Lung (tissue), 12 donors: ENCODE results near the gene CRACR2B. TPM values are rescaled to one million over a fixed set of nuclear protein-coding genes. Genes with fewer than 3 reads are reported as not detected.

Experiments
- ATAC-seq: fragments of 200-7000 bp; cut with Tn5 transposase; one replicate; pipeline ENCODE4 v1.9.1; 2020; ENCODE audit warnings: moderate number of reproducible peaks; ENCODE audit not compliant: insufficient read depth, low FRiP score
- DNase-seq, 3 donors: peaks; one replicate each; pipeline ENCODE4 v3.0.0-alpha.2; 2013 to 2017
- H3K27ac ChIP-seq, 2 donors: one replicate each; pipeline ENCODE4 v1.5.1; 2013; ENCODE audit warnings: mild to moderate bottlenecking in 2 of 2, moderate library complexity in 2 of 2, control low read depth in 1 of 2, inconsistent platforms in 1 of 2, low read depth in 1 of 2, low read length in 1 of 2
- H3K27me3 ChIP-seq, 3 donors: one replicate each; pipeline ENCODE4 v1.5.1; 2013; ENCODE audit warnings: low read length in 2 of 3; ENCODE audit not compliant: control insufficient read depth in 3 of 3, insufficient read depth in 3 of 3
- H3K36me3 ChIP-seq, 4 donors: one replicate each; pipeline ENCODE4 v1.5.1; 2013; ENCODE audit warnings: low read length in 4 of 4, mild to moderate bottlenecking in 1 of 4, moderate library complexity in 1 of 4; ENCODE audit not compliant: control insufficient read depth in 4 of 4, insufficient read depth in 4 of 4
- H3K4me1 ChIP-seq, 5 donors: one replicate each; pipeline ENCODE4 v1.5.1; 2013; ENCODE audit warnings: low read length in 5 of 5, mild to moderate bottlenecking in 2 of 5, moderate library complexity in 1 of 5; ENCODE audit not compliant: control insufficient read depth in 5 of 5, insufficient read depth in 5 of 5
- H3K4me3 ChIP-seq: one replicate; pipeline ENCODE4 v1.5.1; 2013; ENCODE audit warnings: mild to moderate bottlenecking, control low read depth, moderate library complexity
- H3K9ac ChIP-seq, 2 donors: one replicate each; pipeline ENCODE4 v1.5.1; 2013; ENCODE audit warnings: low read length in 2 of 2, control low read depth in 1 of 2; ENCODE audit not compliant: insufficient read depth in 1 of 2
- H3K9me3 ChIP-seq, 4 donors: one replicate each; pipeline ENCODE4 v1.5.1; 2013; ENCODE audit warnings: low read length in 3 of 4, mild to moderate bottlenecking in 1 of 4, moderate library complexity in 1 of 4; ENCODE audit not compliant: control insufficient read depth in 4 of 4, insufficient read depth in 3 of 4
- WGBS, 2 donors: extraction: QIAGEN DNeasy Blood & Tissue Kit; methylation state at CpG; one replicate each; pipeline ENCODE4 v1.1.7; 2013; 5-methylcytosine and 5-hydroxymethylcytosine counted together
- polyA plus RNA-seq, 2 donors: library from polyadenylated mRNA; stranded (reverse); fragments of 200-250 nt; gene quantifications; one replicate each; pipeline ENCODE4 v1.2.1, GENCODE V29; 2013
- total RNA-seq, 2 donors: library from RNA; depleted of rRNA in 1 of 2; stranded (reverse); fragments of >200 nt in 1 of 2; gene quantifications; one replicate each; pipeline ENCODE4 v1.2.1, GENCODE V29; 2014 to 2021
- TF ChIP-seq, protein P1 (sequence below): IDR thresholded peaks from 2 replicates; pipeline ENCODE4 v1.5.1; 2012; ENCODE audit warnings: mild to moderate bottlenecking; ENCODE audit errors: control extremely low read depth, extremely low read depth
- donor health status: control.
- donor health status: control.
- donor health status: Bipolar disorder and iron deficiency.
- donor health status: healthy.
- donor health status: DM: yes; HTN: yes; CAD: no.

CRACR2B gene
- total and polyA plus RNA-seq, 4 donors = 17.9 to 45.1 (median 31.7) TPM

DNA sequence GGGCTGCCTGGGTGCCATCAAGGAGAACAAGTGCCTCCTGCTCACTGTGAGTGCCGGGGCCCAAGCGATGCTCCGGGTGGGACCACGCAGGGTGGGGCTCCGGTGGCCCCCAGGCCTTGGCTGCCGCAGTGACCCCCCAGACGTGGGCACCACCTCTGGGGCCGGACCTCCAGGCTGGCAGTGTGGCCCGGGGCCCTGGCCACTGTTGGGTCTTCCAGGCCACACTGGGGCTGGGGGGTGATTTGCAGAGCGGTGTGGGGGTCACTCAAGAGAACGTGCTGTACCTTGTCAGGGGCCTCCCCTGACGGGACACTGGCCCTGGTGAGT is 34.9 kb downstream of the CRACR2B start:
- H3K9me3 ChIP-seq = no peaks in the 10 kb centered on the region
- H3K27me3 ChIP-seq = no peaks in the 10 kb centered on the region
- no peak overlapping the region for H3K4me3 ChIP-seq
- WGBS, 2 donors = 87 to 92% methylated on average over 11 to 12 of the region's 12 CpGs
- H3K9ac ChIP-seq = no peak overlapping the region
- peaks cover 0 to 37% (median 12%) of the 10 kb centered on the region in 5 donors for H3K4me1 ChIP-seq
- DNase-seq = no peak
- no peak for ATAC-seq
- no peak overlapping the region for H3K27ac ChIP-seq
- H3K36me3 ChIP-seq = peaks cover 0 to 52% (median 1%) of the 10 kb centered on the region in 4 donors
- TF ChIP-seq, protein P1, sequence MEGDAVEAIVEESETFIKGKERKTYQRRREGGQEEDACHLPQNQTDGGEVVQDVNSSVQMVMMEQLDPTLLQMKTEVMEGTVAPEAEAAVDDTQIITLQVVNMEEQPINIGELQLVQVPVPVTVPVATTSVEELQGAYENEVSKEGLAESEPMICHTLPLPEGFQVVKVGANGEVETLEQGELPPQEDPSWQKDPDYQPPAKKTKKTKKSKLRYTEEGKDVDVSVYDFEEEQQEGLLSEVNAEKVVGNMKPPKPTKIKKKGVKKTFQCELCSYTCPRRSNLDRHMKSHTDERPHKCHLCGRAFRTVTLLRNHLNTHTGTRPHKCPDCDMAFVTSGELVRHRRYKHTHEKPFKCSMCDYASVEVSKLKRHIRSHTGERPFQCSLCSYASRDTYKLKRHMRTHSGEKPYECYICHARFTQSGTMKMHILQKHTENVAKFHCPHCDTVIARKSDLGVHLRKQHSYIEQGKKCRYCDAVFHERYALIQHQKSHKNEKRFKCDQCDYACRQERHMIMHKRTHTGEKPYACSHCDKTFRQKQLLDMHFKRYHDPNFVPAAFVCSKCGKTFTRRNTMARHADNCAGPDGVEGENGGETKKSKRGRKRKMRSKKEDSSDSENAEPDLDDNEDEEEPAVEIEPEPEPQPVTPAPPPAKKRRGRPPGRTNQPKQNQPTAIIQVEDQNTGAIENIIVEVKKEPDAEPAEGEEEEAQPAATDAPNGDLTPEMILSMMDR = no peak

DNA sequence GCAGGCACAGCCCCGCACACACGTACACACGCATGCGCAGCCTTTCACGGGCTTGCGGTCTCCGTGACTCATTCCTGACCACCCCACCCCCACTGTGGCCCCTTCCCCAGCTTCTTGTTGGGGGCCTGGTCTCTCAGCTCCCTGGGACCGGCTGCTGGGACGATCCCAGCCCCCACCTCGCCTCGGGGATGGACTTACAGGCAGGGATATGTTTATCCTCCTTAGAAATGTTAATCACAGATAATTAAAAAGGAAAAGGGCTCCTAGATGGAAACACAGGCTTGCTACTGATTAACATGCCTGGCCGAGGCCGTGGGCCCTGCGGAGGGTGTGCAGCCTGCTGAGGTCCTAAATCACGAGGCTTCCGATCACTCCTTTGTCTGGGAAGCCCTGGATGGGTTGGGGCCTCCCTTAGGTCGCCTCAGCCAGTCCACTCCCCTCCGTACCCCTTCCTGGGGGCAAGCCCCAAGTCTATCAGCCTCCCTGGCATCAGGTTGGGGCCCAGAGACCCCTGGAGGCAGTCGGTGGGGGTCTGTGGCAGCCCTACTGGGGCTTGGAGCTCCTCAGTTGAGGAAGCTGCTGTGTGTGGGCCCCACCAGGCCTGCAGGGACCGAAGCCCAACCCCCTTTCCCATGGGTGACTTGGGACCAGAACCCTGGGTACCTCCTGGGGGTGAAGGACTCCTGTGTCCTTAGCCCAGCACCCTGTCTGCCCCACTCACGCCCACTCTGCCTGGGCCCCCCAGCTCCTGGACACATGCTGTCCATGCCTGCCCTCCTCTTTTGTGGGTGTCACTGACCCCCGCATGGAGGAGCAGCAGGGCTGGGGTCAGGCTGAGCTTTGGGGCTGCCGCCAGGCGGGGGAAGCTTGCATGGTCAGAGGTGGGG is 35.5 kb downstream of the CRACR2B start:
- H3K4me3 ChIP-seq = no peak overlapping the region

DNA sequence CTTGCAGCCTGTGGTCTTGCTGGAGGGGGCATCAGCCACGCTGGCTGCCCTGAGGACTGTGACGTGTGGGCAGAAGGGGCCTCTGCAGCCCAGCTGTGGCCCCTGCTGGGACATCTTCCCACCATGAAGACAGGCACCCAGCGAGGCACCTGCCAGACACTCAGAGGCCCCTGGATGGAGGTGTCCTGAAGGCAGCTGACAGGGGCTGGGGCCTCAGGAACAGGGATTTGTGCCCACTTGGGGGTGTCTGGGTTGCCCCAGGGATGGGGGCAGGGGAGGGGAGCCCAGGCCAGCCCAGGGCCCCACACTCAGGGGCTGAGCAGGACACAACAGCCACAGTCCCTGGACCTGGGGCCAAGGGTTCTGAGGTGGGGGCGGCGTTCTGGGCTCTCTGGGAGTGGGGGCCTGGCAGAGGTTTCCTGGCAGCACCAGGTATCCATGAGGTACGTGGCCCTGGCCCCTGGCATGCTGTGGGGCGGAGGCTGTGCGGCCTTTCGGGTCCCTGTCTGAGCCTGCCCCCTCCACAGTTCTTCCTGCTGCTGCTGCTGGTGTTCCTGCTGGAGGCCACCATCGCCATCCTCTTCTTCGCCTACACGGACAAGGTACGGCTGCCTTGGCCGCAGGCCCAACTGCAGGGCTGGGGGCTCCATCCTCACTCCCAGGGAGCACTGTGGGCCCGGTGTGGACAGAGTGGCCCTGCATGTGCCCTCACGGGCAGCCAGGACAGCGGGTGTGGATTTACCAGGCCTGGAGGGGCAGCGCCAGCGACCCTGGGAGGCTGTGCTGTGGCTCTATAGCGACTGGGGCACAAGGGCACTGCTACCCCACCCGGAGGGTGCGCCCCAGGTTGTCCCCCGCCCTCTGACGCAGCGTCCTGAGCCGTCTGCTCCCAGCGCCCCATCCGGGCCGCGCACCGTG is 36.5 kb downstream of the CRACR2B start:
- Histone ChIP-seq H3K4me1 (peaks cover 0 to 34% (median 5%) of the 10 kb centered on the region in 5 donors), H3K36me3 (peaks cover 0 to 54% (median 4%) of the 10 kb centered on the region in 4 donors), H3K27ac (no peak overlapping the region), H3K9me3 (no peaks in the 10 kb centered on the region), H3K27me3 (no peaks in the 10 kb centered on the region), H3K4me3 (no peak overlapping the region), H3K9ac (no peak overlapping the region)
- 92 to 94% methylated on average over 31 of the region's 31 CpGs for WGBS, 2 donors
- no peak for ATAC-seq
- TF ChIP-seq, protein P1 = no peak
- no peak for DNase-seq

More for the DNA sequence above, 35.5 kb downstream of the CRACR2B start:
- no peaks in the 10 kb centered on the region for H3K27me3 ChIP-seq
- H3K36me3 ChIP-seq = peaks cover 0 to 52% (median 2%) of the 10 kb centered on the region in 4 donors
- no peak overlapping the region for H3K9ac ChIP-seq
- H3K27ac ChIP-seq = no peak overlapping the region
- WGBS, 2 donors = 89 to 90% methylated on average over 24 of the region's 24 CpGs
- no peaks in the 10 kb centered on the region for H3K9me3 ChIP-seq
- TF ChIP-seq, protein P1 = no peak
- ATAC-seq (no peak), DNase-seq (peak; percentile 45 to 48 (median 46))
- peaks cover 0 to 35% (median 12%) of the 10 kb centered on the region in 5 donors for H3K4me1 ChIP-seq
